GM23338 (cell line): ENCODE results near the gene MLF2. TPM values are rescaled to one million over a fixed set of nuclear protein-coding genes. Genes with fewer than 3 reads are reported as not detected.
A peak's percentile ranks its signal among the peaks of the same experiment; 100 is the strongest.

Experiments
- ATAC-seq: fragments of 200-7000 bp; cut with Tn5 transposase; 3 replicates; pipeline ENCODE4 v1.9.1; 2020
- DNase-seq: peaks from one replicate; pipeline ENCODE4 v3.0.0-alpha.2; 2015; ENCODE audit warnings: low spot score
- H2AFZ ChIP-seq: fragments of 200-600 bp; sonication (generic); 2 replicates; pipeline ENCODE4 v1.8.0; 2016; ENCODE audit warnings: antibody characterized with exemption, mild to moderate bottlenecking, moderate library complexity
- H3F3A ChIP-seq: fragments of 200-600 bp; sonication (generic); replicated peaks from 2 replicates; pipeline ENCODE4 v1.8.0; 2017; ENCODE audit warnings: antibody characterized with exemption, mixed run types, low read depth
- H3K27ac ChIP-seq: fragments of 200-600 bp; sonication (generic); 2 replicates; pipeline ENCODE4 v1.6.1; 2016; ENCODE audit warnings: low read depth
- H3K27me3 ChIP-seq: fragments of 200-600 bp; sonication (generic); 2 replicates; pipeline ENCODE4 v1.8.0; 2016; ENCODE audit warnings: mild to moderate bottlenecking, mixed run types, moderate library complexity; ENCODE audit not compliant: insufficient read depth
- H3K36me3 ChIP-seq: fragments of 200-600 bp; sonication (generic); 2 replicates; pipeline ENCODE4 v1.8.0; 2016; ENCODE audit warnings: mild to moderate bottlenecking; ENCODE audit not compliant: insufficient read depth
- H3K4me1 ChIP-seq: fragments of 200-600 bp; sonication (generic); 2 replicates; pipeline ENCODE4 v1.8.0; 2016; ENCODE audit warnings: mild to moderate bottlenecking, moderate library complexity; ENCODE audit not compliant: insufficient read depth
- H3K4me2 ChIP-seq: fragments of 200-600 bp; sonication (generic); 2 replicates; pipeline ENCODE4 v1.7.1; 2017; ENCODE audit warnings: mixed run types
- H3K4me3 ChIP-seq: fragments of 200-600 bp; sonication (generic); 2 replicates; pipeline ENCODE4 v1.6.1; 2016; ENCODE audit warnings: mixed run types
- H3K79me2 ChIP-seq: fragments of 200-600 bp; sonication (generic); replicated peaks from 2 replicates; pipeline ENCODE4 v1.8.0; 2017; ENCODE audit warnings: mild to moderate bottlenecking; ENCODE audit not compliant: insufficient read depth
- H3K9me2 ChIP-seq: fragments of 200-600 bp; sonication (generic); 2 replicates; pipeline ENCODE4 v1.8.0; 2017; ENCODE audit not compliant: insufficient read depth
- H4K20me1 ChIP-seq: fragments of 200-600 bp; sonication (generic); replicated peaks from 2 replicates; pipeline ENCODE4 v1.8.0; 2017; ENCODE audit warnings: mild to moderate bottlenecking; ENCODE audit not compliant: insufficient read depth
- H3K27ac Mint-ChIP-seq: 2 replicates; pipeline ENCODE4 v1.8.0; 2020; ENCODE audit warnings: inconsistent platforms, mild to moderate bottlenecking, moderate library complexity, mixed read lengths
- H3K27me3 Mint-ChIP-seq: 3 replicates; pipeline ENCODE4 v1.8.0; 2022; ENCODE audit warnings: low read depth, mild to moderate bottlenecking, moderate library complexity, mixed read lengths, inconsistent platforms; ENCODE audit not compliant: insufficient read depth, poor library complexity
- H3K36me3 Mint-ChIP-seq: 3 replicates; pipeline ENCODE4 v1.8.0; 2021; ENCODE audit warnings: low read depth, mild to moderate bottlenecking, inconsistent platforms, moderate library complexity, mixed read lengths
- H3K4me1 Mint-ChIP-seq: 3 replicates; pipeline ENCODE4 v1.8.0; 2020; ENCODE audit warnings: mild to moderate bottlenecking, inconsistent platforms, mixed read lengths
- H3K4me3 Mint-ChIP-seq: 3 replicates; pipeline ENCODE4 v1.8.0; 2021; ENCODE audit warnings: moderate library complexity, mild to moderate bottlenecking, inconsistent platforms, mixed read lengths
- H3K9me3 Mint-ChIP-seq: 3 replicates; pipeline ENCODE4 v1.8.0; 2020; ENCODE audit warnings: moderate library complexity, mild to moderate bottlenecking, inconsistent platforms, mixed read lengths
- CREB1 ChIP-seq: fragments of 250-450 bp; sonication (Bioruptor Pico); IDR thresholded peaks from 2 replicates; pipeline ENCODE4 v1.5.0; 2020; ENCODE audit warnings: low read depth, mild to moderate bottlenecking, moderate library complexity
- CTCF ChIP-seq, 2 experiments: fragments of 200-600 bp in 1 of 2; sonication (generic) in 1 of 2; conservative IDR thresholded peaks; 2 replicates each; pipeline versions ENCODE4 v1.5.1 to v1.6.1; 2016 to 2017; ENCODE audit warnings: antibody characterized with exemption in 2 of 2, low read depth in 2 of 2, mild to moderate bottlenecking in 2 of 2, moderate library complexity in 1 of 2
- NANOG ChIP-seq: IDR thresholded peaks from 2 replicates; pipeline ENCODE4 v1.6.1; 2016; ENCODE audit warnings: antibody characterized with exemption, borderline replicate concordance
- POLR2AphosphoS5 ChIP-seq: IDR thresholded peaks from 2 replicates; pipeline ENCODE4 v1.6.1; 2016; ENCODE audit warnings: antibody characterized with exemption, low read depth
- ZNF114 ChIP-seq: fragments of 250-450 bp; sonication (Bioruptor Pico); IDR thresholded peaks from 2 replicates; pipeline ENCODE4 v1.5.0; 2020; ENCODE audit warnings: mild to moderate bottlenecking, moderate library complexity
- polyA plus RNA-seq: library from polyadenylated mRNA; unstranded; fragments of >200 nt; fragmentation: Nextera tagmentation; extraction: Ambion mirVana; gene quantifications from 2 replicates; pipeline ENCODE4 v1.2.1, GENCODE V29; 2016
- total RNA-seq: library from RNA; depleted of rRNA; stranded (reverse); fragments of >200 nt; shearing (Covaris generic); gene quantifications from 2 replicates; pipeline ENCODE4 v1.2.3, GENCODE V29; 2014
- TF ChIP-seq, protein P1 (sequence below): fragments of 250-450 bp; sonication (Bioruptor Pico); IDR thresholded peaks from 2 replicates; pipeline ENCODE4 v1.5.0; 2020; ENCODE audit warnings: mild to moderate bottlenecking, moderate library complexity
- TF ChIP-seq, protein P2 (sequence below): IDR thresholded peaks from one replicate; pipeline ENCODE4 v1.6.1; 2018; ENCODE audit warnings: antibody characterized with exemption; ENCODE audit not compliant: unreplicated experiment

The MLF2 gene
- total and polyA plus RNA-seq, 2 experiments from 2014 or later, result 280 to 289 TPM

GRCh38 chr12:6765048-6765633 lies 12.2 kb upstream of the MLF2 start (continued):
- TF ChIP-seq, protein P1, sequence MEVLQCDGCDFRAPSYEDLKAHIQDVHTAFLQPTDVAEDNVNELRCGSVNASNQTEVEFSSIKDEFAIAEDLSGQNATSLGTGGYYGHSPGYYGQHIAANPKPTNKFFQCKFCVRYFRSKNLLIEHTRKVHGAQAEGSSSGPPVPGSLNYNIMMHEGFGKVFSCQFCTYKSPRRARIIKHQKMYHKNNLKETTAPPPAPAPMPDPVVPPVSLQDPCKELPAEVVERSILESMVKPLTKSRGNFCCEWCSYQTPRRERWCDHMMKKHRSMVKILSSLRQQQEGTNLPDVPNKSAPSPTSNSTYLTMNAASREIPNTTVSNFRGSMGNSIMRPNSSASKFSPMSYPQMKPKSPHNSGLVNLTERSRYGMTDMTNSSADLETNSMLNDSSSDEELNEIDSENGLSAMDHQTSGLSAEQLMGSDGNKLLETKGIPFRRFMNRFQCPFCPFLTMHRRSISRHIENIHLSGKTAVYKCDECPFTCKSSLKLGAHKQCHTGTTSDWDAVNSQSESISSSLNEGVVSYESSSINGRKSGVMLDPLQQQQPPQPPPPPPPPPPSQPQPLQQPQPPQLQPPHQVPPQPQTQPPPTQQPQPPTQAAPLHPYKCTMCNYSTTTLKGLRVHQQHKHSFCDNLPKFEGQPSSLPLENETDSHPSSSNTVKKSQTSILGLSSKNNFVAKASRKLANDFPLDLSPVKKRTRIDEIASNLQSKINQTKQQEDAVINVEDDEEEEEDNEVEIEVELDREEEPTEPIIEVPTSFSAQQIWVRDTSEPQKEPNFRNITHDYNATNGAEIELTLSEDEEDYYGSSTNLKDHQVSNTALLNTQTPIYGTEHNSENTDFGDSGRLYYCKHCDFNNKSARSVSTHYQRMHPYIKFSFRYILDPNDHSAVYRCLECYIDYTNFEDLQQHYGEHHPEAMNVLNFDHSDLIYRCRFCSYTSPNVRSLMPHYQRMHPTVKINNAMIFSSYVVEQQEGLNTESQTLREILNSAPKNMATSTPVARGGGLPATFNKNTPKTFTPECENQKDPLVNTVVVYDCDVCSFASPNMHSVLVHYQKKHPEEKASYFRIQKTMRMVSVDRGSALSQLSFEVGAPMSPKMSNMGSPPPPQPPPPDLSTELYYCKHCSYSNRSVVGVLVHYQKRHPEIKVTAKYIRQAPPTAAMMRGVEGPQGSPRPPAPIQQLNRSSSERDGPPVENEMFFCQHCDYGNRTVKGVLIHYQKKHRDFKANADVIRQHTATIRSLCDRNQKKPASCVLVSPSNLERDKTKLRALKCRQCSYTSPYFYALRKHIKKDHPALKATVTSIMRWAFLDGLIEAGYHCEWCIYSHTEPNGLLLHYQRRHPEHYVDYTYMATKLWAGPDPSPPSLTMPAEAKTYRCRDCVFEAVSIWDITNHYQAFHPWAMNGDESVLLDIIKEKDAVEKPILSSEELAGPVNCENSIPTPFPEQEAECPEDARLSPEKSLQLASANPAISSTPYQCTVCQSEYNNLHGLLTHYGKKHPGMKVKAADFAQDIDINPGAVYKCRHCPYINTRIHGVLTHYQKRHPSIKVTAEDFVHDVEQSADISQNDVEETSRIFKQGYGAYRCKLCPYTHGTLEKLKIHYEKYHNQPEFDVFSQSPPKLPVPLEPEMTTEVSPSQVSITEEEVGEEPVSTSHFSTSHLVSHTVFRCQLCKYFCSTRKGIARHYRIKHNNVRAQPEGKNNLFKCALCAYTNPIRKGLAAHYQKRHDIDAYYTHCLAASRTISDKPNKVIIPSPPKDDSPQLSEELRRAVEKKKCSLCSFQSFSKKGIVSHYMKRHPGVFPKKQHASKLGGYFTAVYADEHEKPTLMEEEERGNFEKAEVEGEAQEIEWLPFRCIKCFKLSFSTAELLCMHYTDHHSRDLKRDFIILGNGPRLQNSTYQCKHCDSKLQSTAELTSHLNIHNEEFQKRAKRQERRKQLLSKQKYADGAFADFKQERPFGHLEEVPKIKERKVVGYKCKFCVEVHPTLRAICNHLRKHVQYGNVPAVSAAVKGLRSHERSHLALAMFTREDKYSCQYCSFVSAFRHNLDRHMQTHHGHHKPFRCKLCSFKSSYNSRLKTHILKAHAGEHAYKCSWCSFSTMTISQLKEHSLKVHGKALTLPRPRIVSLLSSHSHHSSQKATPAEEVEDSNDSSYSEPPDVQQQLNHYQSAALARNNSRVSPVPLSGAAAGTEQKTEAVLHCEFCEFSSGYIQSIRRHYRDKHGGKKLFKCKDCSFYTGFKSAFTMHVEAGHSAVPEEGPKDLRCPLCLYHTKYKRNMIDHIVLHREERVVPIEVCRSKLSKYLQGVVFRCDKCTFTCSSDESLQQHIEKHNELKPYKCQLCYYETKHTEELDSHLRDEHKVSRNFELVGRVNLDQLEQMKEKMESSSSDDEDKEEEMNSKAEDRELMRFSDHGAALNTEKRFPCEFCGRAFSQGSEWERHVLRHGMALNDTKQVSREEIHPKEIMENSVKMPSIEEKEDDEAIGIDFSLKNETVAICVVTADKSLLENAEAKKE, result no peak
- TF ChIP-seq NANOG (no peak), CTCF (conservative IDR thresholded peaks at IDR 0.05; ENCODE audit: low read depth in 2 of 2) (no peak), ZNF114 (CRISPR knock-in tag) (no peak)

GRCh38 chr12:6764011-6764828 lies 11.3 kb upstream of the MLF2 start:
- H3K79me2 ChIP-seq, result peaks cover 20% of the 10 kb centered on the region
- no peaks in the 10 kb centered on the region for H3K36me3 ChIP-seq
- H3K36me3 Mint-ChIP-seq, result no peaks in the 10 kb centered on the region; the same call in 2 of the 3 replicates
- peaks cover 28% of the 10 kb centered on the region for H3F3A ChIP-seq
- H3K27me3 Mint-ChIP-seq, result peaks cover 41% of the 10 kb centered on the region
- H3K27ac ChIP-seq, result peak overlapping the region; percentile 83
- peaks cover 12% of the 10 kb centered on the region; the same call in 1 of the 2 replicates for H3K27me3 ChIP-seq
- no peaks in the 10 kb centered on the region; the same call in 1 of the 3 replicates for H3K9me3 Mint-ChIP-seq
- peaks cover 13% of the 10 kb centered on the region for H3K9me2 ChIP-seq
- peak overlapping the region; percentile 75; the same call in 1 of the 2 replicates for H3K4me2 ChIP-seq
- ATAC-seq (peak; percentile 59), DNase-seq (peak; percentile 99)
- peaks cover 12% of the 10 kb centered on the region for H4K20me1 ChIP-seq
- H3K27ac Mint-ChIP-seq, result peak overlapping the region; percentile 85
- peaks cover 28% of the 10 kb centered on the region for H3K4me1 ChIP-seq
- no peak overlapping the region for H2AFZ ChIP-seq
- TF ChIP-seq ZNF114 (CRISPR knock-in tag) (no peak), CREB1 (CRISPR knock-in tag) (peak; percentile 12; the same call in 1 of the 2 replicates), POLR2AphosphoS5 (peak; percentile 64)
- TF ChIP-seq, protein P2, sequence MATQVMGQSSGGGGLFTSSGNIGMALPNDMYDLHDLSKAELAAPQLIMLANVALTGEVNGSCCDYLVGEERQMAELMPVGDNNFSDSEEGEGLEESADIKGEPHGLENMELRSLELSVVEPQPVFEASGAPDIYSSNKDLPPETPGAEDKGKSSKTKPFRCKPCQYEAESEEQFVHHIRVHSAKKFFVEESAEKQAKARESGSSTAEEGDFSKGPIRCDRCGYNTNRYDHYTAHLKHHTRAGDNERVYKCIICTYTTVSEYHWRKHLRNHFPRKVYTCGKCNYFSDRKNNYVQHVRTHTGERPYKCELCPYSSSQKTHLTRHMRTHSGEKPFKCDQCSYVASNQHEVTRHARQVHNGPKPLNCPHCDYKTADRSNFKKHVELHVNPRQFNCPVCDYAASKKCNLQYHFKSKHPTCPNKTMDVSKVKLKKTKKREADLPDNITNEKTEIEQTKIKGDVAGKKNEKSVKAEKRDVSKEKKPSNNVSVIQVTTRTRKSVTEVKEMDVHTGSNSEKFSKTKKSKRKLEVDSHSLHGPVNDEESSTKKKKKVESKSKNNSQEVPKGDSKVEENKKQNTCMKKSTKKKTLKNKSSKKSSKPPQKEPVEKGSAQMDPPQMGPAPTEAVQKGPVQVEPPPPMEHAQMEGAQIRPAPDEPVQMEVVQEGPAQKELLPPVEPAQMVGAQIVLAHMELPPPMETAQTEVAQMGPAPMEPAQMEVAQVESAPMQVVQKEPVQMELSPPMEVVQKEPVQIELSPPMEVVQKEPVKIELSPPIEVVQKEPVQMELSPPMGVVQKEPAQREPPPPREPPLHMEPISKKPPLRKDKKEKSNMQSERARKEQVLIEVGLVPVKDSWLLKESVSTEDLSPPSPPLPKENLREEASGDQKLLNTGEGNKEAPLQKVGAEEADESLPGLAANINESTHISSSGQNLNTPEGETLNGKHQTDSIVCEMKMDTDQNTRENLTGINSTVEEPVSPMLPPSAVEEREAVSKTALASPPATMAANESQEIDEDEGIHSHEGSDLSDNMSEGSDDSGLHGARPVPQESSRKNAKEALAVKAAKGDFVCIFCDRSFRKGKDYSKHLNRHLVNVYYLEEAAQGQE, result no peak
- H3K4me3 Mint-ChIP-seq, result peak overlapping the region; percentile 50
- peaks cover 46% of the 10 kb centered on the region for H3K4me1 Mint-ChIP-seq
- peak overlapping the region; percentile 98; the same call in 1 of the 2 replicates for H3K4me3 ChIP-seq
